Islet precursor cell (in vitro differentiated cells): ENCODE measurements around the gene MFSD2A.
"Not testable (repeated sequence)": the region's sequence is repeated elsewhere in the genome, so short reads cannot be mapped to it uniquely, and the experiment has no call there.

ENCODE experiments used
- DNase-seq: peaks from one replicate; pipeline ENCODE4 v3.0.0-alpha.2; 2018

The MFSD2A gene

DNA sequence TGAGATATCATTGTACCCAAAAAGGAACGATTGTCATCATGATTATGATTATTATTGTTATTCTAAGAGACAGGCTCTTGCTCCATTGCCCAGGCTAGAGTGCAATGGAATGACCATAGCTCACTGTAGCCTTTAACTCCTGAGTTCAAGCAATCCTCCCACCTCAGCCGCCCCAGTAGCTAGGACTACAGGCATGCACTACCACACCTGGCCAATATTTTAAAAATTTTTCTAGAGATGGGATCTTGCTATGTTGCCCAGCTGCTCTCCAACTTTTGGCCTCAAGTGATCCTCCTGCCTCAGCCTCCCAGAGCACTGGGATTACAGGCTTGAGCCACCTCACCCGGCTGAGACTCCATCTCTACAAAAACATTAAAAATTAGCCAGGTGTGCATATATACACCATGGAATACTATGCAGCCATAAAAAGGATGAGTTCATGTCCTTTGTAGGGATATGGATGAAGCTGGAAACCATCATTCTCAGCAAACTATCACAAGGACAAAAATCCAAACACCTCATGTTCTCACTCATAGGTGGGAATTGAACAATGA, 52.6 kb downstream of the MFSD2A start:
- DNase-seq = not testable (repeated sequence)

- DNase-seq = no peak
Observed at GRCh38 chr1:40011198-40011597, 56.3 kb downstream of the MFSD2A start.

- no peak for DNase-seq
Observed at GRCh38 chr1:40014253-40014706, 59.3 kb downstream of the MFSD2A start.

DNA sequence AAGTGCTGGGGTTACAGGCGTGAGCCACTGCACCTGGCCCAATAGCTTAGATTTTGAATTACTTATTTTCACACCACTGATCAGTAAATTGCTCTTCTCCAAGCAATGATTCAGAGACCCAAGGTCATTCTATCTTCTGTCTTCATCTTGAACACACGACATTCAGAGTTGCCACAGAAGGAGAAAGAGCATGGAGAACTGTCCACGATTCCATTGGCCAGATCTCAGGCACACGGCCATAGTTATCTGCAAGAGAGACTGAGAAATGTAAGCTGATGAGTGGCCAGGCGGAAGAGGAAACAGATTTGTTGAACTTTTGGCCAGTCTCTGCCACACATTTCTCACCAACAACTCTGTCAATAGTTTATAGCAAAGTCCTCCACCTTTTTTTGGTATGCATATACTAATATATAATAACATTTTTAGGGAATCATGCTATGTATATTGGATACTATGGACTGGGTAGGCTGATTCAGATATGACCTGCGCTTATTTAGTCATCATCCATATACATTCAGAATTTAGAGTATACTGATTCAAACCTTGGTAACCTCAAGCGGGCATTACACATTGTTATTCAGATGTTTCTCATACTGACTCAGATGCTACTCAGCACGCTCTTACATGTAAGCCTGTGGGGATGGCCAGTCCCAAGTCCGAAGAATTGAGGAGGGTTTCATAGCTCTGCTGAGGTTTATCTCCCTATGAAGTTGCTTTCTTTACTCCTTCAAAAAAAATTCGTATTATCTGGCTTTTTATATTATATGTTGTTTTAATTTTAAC, 60.1 kb downstream of the MFSD2A start:
- DNase-seq = no peak

DNA sequence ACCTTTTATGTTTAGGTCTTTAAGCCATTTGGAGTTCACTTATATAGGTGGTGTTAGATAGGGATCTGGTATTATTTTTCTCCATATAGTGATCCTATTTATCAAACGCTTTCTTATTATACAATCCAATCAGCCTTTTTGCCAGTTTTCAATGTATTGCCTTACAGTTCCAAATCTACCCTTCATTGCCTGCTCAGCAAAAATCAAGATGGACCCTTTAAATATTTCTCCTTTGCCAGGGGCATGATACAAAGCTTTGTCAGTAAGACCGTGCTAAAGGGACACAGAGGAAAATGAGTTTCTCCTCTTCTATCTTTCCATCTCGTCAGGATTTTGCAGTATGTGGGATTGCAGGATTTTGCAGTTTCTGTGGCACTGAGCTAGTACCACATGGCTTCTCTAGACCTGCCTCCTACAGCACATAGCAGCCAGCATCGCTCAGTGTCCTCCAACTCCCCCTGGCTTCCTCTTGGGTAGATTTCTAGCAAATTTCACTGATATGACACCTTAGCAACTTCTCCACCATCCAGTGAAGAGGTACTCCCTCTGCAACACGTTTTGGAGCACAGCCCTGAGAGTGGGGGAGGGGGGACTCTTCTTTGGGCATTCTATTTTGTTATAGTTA, 63.1 kb downstream of the MFSD2A start:
- DNase-seq = peak; percentile 54
